CD4-positive, CD25-positive, alpha-beta regulatory T cell (primary cell): ENCODE results near the gene UBE2J1. TPM values are rescaled to one million over a fixed set of nuclear protein-coding genes. Genes with fewer than 3 reads are reported as not detected.
"Not testable (repeated sequence)": the region's sequence is repeated elsewhere in the genome, so short reads cannot be mapped to it uniquely, and the experiment has no call there.

Experiments
- ATAC-seq, 2 donors: fragments of 150-1000 bp; cut with Tn5 transposase; one replicate each; pipeline ENCODE4 v1.10.0; 2021; ENCODE audit warnings: low read depth in 2 of 2, moderate number of reproducible peaks in 2 of 2, moderate library complexity in 1 of 2
- DNase-seq, 3 donors: peaks; one replicate each; pipeline versions ENCODE4 v3.0.0 to v3.0.0-alpha.2; 2012 to 2022; ENCODE audit warnings: mixed read lengths in 1 of 3
- H3K27ac ChIP-seq: one replicate; pipeline ENCODE4 v1.7.0; 2013; ENCODE audit warnings: mild to moderate bottlenecking, low read length; ENCODE audit not compliant: insufficient read depth, poor library complexity, severe bottlenecking
- H3K27me3 ChIP-seq: one replicate; pipeline ENCODE4 v1.7.0; 2013; ENCODE audit warnings: low read length; ENCODE audit not compliant: control insufficient read depth, insufficient read depth
- H3K36me3 ChIP-seq: one replicate; pipeline ENCODE4 v1.7.0; 2013; ENCODE audit warnings: mild to moderate bottlenecking, low read length, moderate library complexity; ENCODE audit not compliant: control insufficient read depth, insufficient read depth
- H3K4me1 ChIP-seq: 2 replicates; pipeline ENCODE4 v1.7.0; 2013; ENCODE audit warnings: mild to moderate bottlenecking, low read length; ENCODE audit not compliant: insufficient read depth, control insufficient read depth, poor library complexity, severe bottlenecking
- H3K4me3 ChIP-seq: one replicate; pipeline ENCODE4 v1.7.0; 2013; ENCODE audit warnings: low read depth, mild to moderate bottlenecking, low read length, moderate library complexity
- H3K9me3 ChIP-seq, 2 experiments: 1 replicate in 1 of 2; 2 replicates in 1 of 2; pipeline ENCODE4 v1.7.0; 2013; ENCODE audit warnings: low read length in 2 of 2, mild to moderate bottlenecking in 1 of 2, moderate library complexity in 1 of 2; ENCODE audit not compliant: control insufficient read depth in 2 of 2
- H3K27ac Mint-ChIP-seq, 3 donors: one replicate each; pipeline ENCODE4 v1.8.0; 2020 to 2022; ENCODE audit warnings: mild to moderate bottlenecking in 3 of 3, mixed read lengths in 3 of 3, moderate library complexity in 2 of 3
- H3K27me3 Mint-ChIP-seq: one replicate; pipeline ENCODE4 v1.8.0; 2022; ENCODE audit warnings: mild to moderate bottlenecking, mixed read lengths
- H3K36me3 Mint-ChIP-seq: one replicate; pipeline ENCODE4 v1.8.0; 2020; ENCODE audit warnings: mixed read lengths
- H3K4me1 Mint-ChIP-seq, 4 donors: one replicate each; pipeline ENCODE4 v1.8.0; 2020 to 2022; ENCODE audit warnings: mixed read lengths in 4 of 4, mild to moderate bottlenecking in 1 of 4
- H3K4me3 Mint-ChIP-seq, 4 donors: one replicate each; pipeline ENCODE4 v1.8.0; 2020 to 2022; ENCODE audit warnings: mild to moderate bottlenecking in 4 of 4, mixed read lengths in 4 of 4, moderate library complexity in 3 of 4
- H3K9me3 Mint-ChIP-seq, 7 donors: one replicate each; pipeline ENCODE4 v1.8.0; 2020 to 2022; ENCODE audit warnings: mixed read lengths in 7 of 7, mild to moderate bottlenecking in 3 of 7, moderate library complexity in 2 of 7
- polyA plus RNA-seq, 4 donors: library from polyadenylated mRNA; unstranded; fragments of 300-500 nt; fragmentation: Illumina TruSeq; gene quantifications; one replicate each; pipeline ENCODE4 v1.2.3, GENCODE V29; 2021
- total RNA-seq: library from RNA; stranded (reverse); gene quantifications from one replicate; pipeline ENCODE4 v1.2.3, GENCODE V29; 2022

The UBE2J1 gene, protein sequence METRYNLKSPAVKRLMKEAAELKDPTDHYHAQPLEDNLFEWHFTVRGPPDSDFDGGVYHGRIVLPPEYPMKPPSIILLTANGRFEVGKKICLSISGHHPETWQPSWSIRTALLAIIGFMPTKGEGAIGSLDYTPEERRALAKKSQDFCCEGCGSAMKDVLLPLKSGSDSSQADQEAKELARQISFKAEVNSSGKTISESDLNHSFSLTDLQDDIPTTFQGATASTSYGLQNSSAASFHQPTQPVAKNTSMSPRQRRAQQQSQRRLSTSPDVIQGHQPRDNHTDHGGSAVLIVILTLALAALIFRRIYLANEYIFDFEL
- total RNA-seq (30.0 TPM), polyA plus RNA-seq (10 to 100 TPM; 33.8 to 50.6 (median 35.1) TPM)

DNA sequence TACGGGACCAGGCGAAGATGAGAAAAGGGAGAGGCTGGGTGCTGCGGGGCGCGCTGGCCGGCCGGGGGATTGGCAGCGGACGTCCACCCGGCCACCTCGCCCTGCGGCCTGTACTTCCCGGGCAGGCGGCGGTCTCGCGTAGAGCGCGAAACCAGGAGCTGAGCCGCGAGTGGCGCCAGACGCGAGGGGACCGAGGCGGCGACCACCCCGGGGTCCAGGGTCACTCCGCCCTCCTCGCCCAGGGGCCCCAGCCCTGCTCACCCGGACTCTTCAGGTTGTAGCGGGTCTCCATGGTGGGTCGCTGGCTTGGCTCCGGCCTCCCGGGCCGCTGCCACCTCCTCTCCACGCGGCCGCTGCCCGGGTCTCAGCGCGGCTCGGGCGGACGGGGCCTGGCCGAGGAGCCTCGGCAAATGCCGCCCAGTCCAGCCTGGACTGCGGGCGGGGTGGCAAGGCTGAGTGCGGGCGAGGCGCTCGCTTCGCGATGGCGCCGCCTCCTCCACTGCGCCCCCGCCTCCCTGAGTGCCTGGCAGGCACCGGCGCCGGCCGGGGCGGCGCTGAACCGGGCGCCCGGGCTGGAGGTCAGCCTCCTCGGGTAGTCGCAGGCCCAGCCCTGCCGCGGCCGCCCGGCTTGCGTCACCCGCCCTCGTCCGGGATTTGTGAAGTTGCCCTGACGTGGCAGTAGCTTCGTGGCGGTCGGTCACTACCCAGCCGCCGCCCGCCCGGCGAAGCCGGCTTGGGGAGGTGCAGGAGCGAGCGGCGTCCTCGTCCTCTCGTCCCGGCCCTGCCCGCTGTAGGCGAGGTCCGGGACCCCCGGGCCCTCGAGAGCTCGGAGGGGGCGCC is at the start of gene UBE2J1:
UBE2J1 (minus strand) TSS at position 445 of the 840 bp plus-strand sequence; CDS start at position 292, 153 bp downstream.
- H3K4me1 ChIP-seq, result peaks cover 55% of the 10 kb centered on the region
- peak; percentile 79 to 86 for ATAC-seq
- no peaks in the 10 kb centered on the region for H3K27me3 ChIP-seq
- Mint-ChIP-seq H3K9me3 (no peaks in the 10 kb centered on the region), H3K27ac (peak within 1 kb of the TSS; percentile 95 to 100 (median 99)), H3K4me1 (peaks cover 35 to 82% (median 60%) of the 10 kb centered on the region in 4 donors), H3K36me3 (no peaks in the 10 kb centered on the region), H3K4me3 (peak within 1 kb of the TSS; percentile 94 to 99 (median 96)), H3K27me3 (no peaks in the 10 kb centered on the region)
- H3K36me3 ChIP-seq, result no peaks in the 10 kb centered on the region
- H3K27ac ChIP-seq, result peak within 1 kb of the TSS; percentile 87
- peak within 1 kb of the TSS; percentile 97 for H3K4me3 ChIP-seq
- no peaks in the 10 kb centered on the region for H3K9me3 ChIP-seq
- DNase-seq, result peak; percentile 65 to 74 (median 70)

DNA sequence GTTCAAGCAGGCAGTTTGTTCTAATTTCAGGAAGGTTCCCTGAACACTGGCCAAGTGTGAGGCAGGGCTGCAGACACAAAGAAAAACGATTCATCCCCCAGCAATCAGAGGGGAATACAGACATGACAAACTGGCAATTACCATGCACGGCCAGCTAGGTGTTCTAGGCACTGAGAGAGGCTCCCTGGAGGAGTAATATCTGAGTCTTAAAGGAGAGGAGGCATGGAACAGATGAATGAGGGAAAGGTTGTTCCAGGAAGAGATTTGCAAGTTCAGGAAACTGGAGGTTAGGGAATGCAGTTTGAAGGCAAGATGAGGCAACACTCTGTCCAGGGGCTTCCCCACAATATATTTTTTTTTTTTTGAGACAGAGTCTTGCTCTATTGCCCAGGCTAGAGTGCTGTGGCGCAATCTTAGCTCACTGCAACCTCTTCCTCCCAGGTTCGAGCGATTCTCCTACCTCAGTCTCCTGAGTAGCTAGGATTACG is 48.4 kb upstream of the UBE2J1 start:
- Mint-ChIP-seq H3K27me3 (peaks cover 15% of the 10 kb centered on the region), H3K9me3 (peaks cover 0 to 4% (median 0%) of the 10 kb centered on the region in 7 donors), H3K27ac (no peak overlapping the region), H3K36me3 (no peaks in the 10 kb centered on the region), H3K4me3 (no peak overlapping the region), H3K4me1 (peaks cover 0 to 2% (median 0%) of the 10 kb centered on the region in 4 donors)
- Histone ChIP-seq H3K36me3 (no peaks in the 10 kb centered on the region), H3K9me3 (no peaks in the 10 kb centered on the region), H3K4me1 (no peaks in the 10 kb centered on the region), H3K27me3 (no peaks in the 10 kb centered on the region), H3K4me3 (no peak overlapping the region), H3K27ac (no peak overlapping the region)
- no peak for ATAC-seq
- no peak for DNase-seq

DNA sequence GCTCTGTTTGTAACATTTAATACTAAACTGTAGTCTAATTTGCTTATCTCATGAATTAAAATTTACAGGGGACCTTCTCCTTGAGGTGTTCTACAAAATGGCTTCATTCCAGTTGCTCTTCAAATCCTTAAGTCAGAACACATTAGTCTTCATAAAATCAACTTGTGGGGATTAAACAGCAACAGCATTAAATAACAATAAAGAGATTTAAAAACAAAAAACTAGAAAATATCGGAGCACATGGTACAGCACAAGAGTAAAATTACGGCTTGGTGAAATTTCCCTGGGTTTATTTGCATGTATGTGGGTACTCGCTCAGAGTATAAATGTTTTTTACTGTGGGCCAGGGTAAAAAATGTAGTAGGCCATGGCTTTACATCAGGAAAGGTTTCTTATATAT is 47.5 kb upstream of the UBE2J1 start:
- no peak for DNase-seq
- no peak overlapping the region for H3K4me3 ChIP-seq
- no peaks in the 10 kb centered on the region for H3K36me3 ChIP-seq
- no peaks in the 10 kb centered on the region for H3K27me3 ChIP-seq
- no peak for ATAC-seq
- no peak overlapping the region for H3K27ac Mint-ChIP-seq
- no peak overlapping the region for H3K27ac ChIP-seq
- peaks cover 0 to 4% (median 0%) of the 10 kb centered on the region in 7 donors for H3K9me3 Mint-ChIP-seq
- peaks cover 0 to 2% (median 0%) of the 10 kb centered on the region in 4 donors for H3K4me1 Mint-ChIP-seq
- no peaks in the 10 kb centered on the region for H3K36me3 Mint-ChIP-seq
- H3K4me3 Mint-ChIP-seq, result no peak overlapping the region
- H3K9me3 ChIP-seq, result no peaks in the 10 kb centered on the region
- no peaks in the 10 kb centered on the region for H3K4me1 ChIP-seq
- peaks cover 15% of the 10 kb centered on the region for H3K27me3 Mint-ChIP-seq

DNA sequence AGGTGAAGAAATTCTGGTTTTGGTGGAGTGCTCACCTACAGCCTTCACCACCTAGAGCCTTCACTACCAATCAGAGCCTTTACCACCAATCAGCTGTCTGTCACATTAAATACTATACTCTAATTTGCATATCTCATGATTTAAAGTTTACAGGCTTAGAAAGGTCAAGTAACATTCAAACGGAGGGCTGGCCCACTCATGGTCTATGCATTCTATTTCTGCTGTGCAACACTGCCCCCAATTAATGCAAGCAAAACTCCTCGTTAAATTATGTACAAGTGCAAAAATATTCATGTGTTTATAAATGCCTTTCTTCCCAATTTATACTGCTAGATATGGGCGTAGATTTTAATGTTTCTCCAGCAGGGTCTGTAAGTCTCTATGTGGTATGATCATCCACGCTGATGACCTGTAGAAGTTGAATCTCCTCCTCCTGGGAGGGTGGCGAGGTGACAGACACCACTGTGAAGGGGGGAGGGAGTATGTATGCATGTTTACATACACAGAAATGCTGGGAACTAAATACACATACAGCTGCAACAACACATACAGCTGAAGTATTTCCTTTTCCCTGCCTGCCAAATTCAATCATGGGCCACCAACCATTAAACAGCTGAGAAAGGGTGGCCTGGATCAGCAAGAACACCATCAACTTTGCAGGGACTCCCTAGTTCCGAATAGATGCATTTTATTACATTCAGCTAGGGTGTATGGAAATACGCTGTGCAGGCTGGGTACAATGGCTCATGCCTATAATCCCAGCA is 46.4 kb upstream of the UBE2J1 start:
- DNase-seq, result no peak

DNA sequence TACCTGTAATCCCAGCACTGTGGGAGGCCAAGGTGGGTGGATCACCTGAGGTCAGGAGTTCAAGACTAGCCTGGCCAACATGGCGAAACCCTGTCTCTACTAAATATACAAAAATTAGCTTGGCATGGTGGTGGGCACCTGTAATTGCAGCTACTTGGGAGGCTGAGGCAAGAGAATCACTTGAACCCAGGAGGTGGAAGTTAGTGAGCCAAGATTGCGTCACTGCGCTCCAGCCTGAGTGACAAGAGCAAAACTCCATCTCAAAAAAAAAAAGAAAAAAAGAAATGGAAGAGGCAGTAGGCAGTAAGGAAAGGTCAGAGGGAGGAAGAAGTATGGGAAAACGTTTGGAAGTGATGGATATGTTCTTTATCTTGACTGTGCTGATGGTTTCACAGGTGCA is 45.4 kb upstream of the UBE2J1 start:
- not testable (repeated sequence) for H3K4me1 ChIP-seq, H3K27me3 ChIP-seq, H3K9me3 Mint-ChIP-seq, ATAC-seq, H3K4me1 Mint-ChIP-seq, H3K36me3 ChIP-seq, H3K4me3 Mint-ChIP-seq, DNase-seq, H3K4me3 ChIP-seq, H3K27ac ChIP-seq, H3K27ac Mint-ChIP-seq, H3K9me3 ChIP-seq, H3K36me3 Mint-ChIP-seq
- H3K27me3 Mint-ChIP-seq, result peaks cover 24% of the 10 kb centered on the region

More for the DNA sequence above, 46.4 kb upstream of the UBE2J1 start:
- Mint-ChIP-seq H3K27me3 (peaks cover 17% of the 10 kb centered on the region), H3K36me3 (no peaks in the 10 kb centered on the region), H3K4me3 (no peak overlapping the region), H3K4me1 (no peaks in the 10 kb centered on the region), H3K9me3 (peaks cover 0 to 4% (median 0%) of the 10 kb centered on the region in 7 donors), H3K27ac (no peak overlapping the region)
- no peak for ATAC-seq
- Histone ChIP-seq H3K27me3 (no peaks in the 10 kb centered on the region), H3K36me3 (no peaks in the 10 kb centered on the region), H3K4me1 (no peaks in the 10 kb centered on the region), H3K27ac (no peak overlapping the region), H3K4me3 (no peak overlapping the region), H3K9me3 (no peaks in the 10 kb centered on the region)

DNA sequence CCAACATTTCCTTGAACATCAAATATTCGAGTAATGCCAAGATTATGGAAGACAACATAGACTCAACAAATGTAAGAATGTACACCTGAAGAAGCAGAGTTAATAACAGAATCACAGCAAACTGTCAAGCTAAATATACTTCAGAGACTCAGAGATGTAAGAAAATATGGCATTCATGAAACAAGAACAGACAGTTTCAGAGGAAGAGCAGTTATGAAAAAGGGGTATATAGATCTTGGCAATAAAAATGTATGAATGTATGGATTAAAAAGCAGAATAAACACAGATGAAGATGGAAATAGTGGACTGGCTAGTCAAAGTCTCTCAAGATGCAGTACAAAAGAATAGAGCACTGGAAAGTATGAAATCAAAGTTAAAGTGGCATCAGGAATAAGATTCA is 41.1 kb upstream of the UBE2J1 start:
- H3K27ac Mint-ChIP-seq, result no peak overlapping the region
- no peaks in the 10 kb centered on the region for H3K4me1 Mint-ChIP-seq
- H3K9me3 ChIP-seq, result peaks cover 0 to 5% of the 10 kb centered on the region in 2 experiments
- no peaks in the 10 kb centered on the region for H3K4me1 ChIP-seq
- no peaks in the 10 kb centered on the region for H3K36me3 Mint-ChIP-seq
- peaks cover 0 to 6% (median 5%) of the 10 kb centered on the region in 7 donors for H3K9me3 Mint-ChIP-seq
- no peak overlapping the region for H3K27ac ChIP-seq
- H3K36me3 ChIP-seq, result no peaks in the 10 kb centered on the region
- ATAC-seq (no peak), DNase-seq (no peak)
- H3K4me3 ChIP-seq, result no peak overlapping the region
- H3K27me3 Mint-ChIP-seq, result peaks cover 20% of the 10 kb centered on the region
- no peak overlapping the region for H3K4me3 Mint-ChIP-seq
- peaks cover 2% of the 10 kb centered on the region for H3K27me3 ChIP-seq

DNA sequence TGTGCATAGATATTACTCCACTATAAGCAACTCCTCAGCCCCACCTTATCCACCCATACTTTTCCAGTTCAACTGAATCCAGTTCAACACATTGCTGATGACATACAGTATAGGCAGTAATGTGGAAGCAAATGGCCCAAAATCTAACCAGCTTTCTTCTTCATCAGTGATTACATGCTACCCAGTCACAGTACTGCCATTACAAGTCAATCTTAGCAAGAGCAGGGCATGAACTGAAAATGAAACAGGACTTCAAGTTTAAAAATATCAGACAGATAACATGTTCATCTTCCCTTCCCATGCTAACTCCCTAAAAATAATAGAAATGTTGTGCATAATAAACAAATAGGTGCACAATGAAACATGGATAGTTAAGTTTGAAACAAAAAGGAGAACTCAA is 40.3 kb upstream of the UBE2J1 start:
- peaks cover 0 to 6% (median 4%) of the 10 kb centered on the region in 7 donors for H3K9me3 Mint-ChIP-seq
- H3K4me3 Mint-ChIP-seq, result no peak overlapping the region
- no peak overlapping the region for H3K27ac ChIP-seq
- peaks cover 0 to 5% of the 10 kb centered on the region in 2 experiments for H3K9me3 ChIP-seq
- peaks cover 23% of the 10 kb centered on the region for H3K27me3 Mint-ChIP-seq
- no peak overlapping the region for H3K4me3 ChIP-seq
- H3K4me1 Mint-ChIP-seq, result no peaks in the 10 kb centered on the region
- H3K27ac Mint-ChIP-seq, result no peak overlapping the region
- no peaks in the 10 kb centered on the region for H3K36me3 Mint-ChIP-seq
- no peaks in the 10 kb centered on the region for H3K36me3 ChIP-seq
- no peak for ATAC-seq
- peaks cover 2% of the 10 kb centered on the region for H3K27me3 ChIP-seq
- no peaks in the 10 kb centered on the region for H3K4me1 ChIP-seq
- no peak for DNase-seq
